Tibial nerve (tissue), 4 donors: ENCODE data around the gene LTB4R2.

Experiments
- EP300 ChIP-seq, 2 donors: sonication (generic); formaldehyde crosslinking; IDR thresholded peaks; one replicate each; pipeline ENCODE4 v1.6.1; 2017; ENCODE audit warnings: antibody characterized with exemption in 2 of 2, mild to moderate bottlenecking in 1 of 2
- TF ChIP-seq, protein P1 (sequence below), 5 experiments: fragments of 200-600 bp in 3 of 5; fragments of 450-650 bp in 2 of 5; sonication (generic) in 3 of 5; IDR thresholded peaks; one replicate each; pipeline ENCODE4 v1.5.1; 2016 to 2019; ENCODE audit warnings: antibody characterized with exemption in 5 of 5, mild to moderate bottlenecking in 3 of 5, moderate library complexity in 2 of 5

GRCh38 chr14:24330973-24331674 is 21.2 kb downstream of the LTB4R2 start:
- TF ChIP-seq, protein P1, sequence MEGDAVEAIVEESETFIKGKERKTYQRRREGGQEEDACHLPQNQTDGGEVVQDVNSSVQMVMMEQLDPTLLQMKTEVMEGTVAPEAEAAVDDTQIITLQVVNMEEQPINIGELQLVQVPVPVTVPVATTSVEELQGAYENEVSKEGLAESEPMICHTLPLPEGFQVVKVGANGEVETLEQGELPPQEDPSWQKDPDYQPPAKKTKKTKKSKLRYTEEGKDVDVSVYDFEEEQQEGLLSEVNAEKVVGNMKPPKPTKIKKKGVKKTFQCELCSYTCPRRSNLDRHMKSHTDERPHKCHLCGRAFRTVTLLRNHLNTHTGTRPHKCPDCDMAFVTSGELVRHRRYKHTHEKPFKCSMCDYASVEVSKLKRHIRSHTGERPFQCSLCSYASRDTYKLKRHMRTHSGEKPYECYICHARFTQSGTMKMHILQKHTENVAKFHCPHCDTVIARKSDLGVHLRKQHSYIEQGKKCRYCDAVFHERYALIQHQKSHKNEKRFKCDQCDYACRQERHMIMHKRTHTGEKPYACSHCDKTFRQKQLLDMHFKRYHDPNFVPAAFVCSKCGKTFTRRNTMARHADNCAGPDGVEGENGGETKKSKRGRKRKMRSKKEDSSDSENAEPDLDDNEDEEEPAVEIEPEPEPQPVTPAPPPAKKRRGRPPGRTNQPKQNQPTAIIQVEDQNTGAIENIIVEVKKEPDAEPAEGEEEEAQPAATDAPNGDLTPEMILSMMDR (IDR thresholded peaks at IDR 0.05) = no peak
- TF ChIP-seq EP300 (IDR thresholded peaks at IDR 0.05) = no peak
